GM23338 (cell line): ENCODE results near the gene CCT5. TPM values are rescaled to one million over a fixed set of nuclear protein-coding genes. Genes with fewer than 3 reads are reported as not detected.

Experiments
- ATAC-seq: fragments of 200-7000 bp; cut with Tn5 transposase; 3 replicates; pipeline ENCODE4 v1.9.1; 2020
- DNase-seq: peaks from one replicate; pipeline ENCODE4 v3.0.0-alpha.2; 2015; ENCODE audit warnings: low spot score
- H2AFZ ChIP-seq: fragments of 200-600 bp; sonication (generic); 2 replicates; pipeline ENCODE4 v1.8.0; 2016; ENCODE audit warnings: antibody characterized with exemption, mild to moderate bottlenecking, moderate library complexity
- H3F3A ChIP-seq: fragments of 200-600 bp; sonication (generic); replicated peaks from 2 replicates; pipeline ENCODE4 v1.8.0; 2017; ENCODE audit warnings: antibody characterized with exemption, mixed run types, low read depth
- H3K27ac ChIP-seq: fragments of 200-600 bp; sonication (generic); 2 replicates; pipeline ENCODE4 v1.6.1; 2016; ENCODE audit warnings: low read depth
- H3K27me3 ChIP-seq: fragments of 200-600 bp; sonication (generic); 2 replicates; pipeline ENCODE4 v1.8.0; 2016; ENCODE audit warnings: mild to moderate bottlenecking, mixed run types, moderate library complexity; ENCODE audit not compliant: insufficient read depth
- H3K36me3 ChIP-seq: fragments of 200-600 bp; sonication (generic); 2 replicates; pipeline ENCODE4 v1.8.0; 2016; ENCODE audit warnings: mild to moderate bottlenecking; ENCODE audit not compliant: insufficient read depth
- H3K4me1 ChIP-seq: fragments of 200-600 bp; sonication (generic); 2 replicates; pipeline ENCODE4 v1.8.0; 2016; ENCODE audit warnings: mild to moderate bottlenecking, moderate library complexity; ENCODE audit not compliant: insufficient read depth
- H3K4me2 ChIP-seq: fragments of 200-600 bp; sonication (generic); 2 replicates; pipeline ENCODE4 v1.7.1; 2017; ENCODE audit warnings: mixed run types
- H3K4me3 ChIP-seq: fragments of 200-600 bp; sonication (generic); 2 replicates; pipeline ENCODE4 v1.6.1; 2016; ENCODE audit warnings: mixed run types
- H3K79me2 ChIP-seq: fragments of 200-600 bp; sonication (generic); replicated peaks from 2 replicates; pipeline ENCODE4 v1.8.0; 2017; ENCODE audit warnings: mild to moderate bottlenecking; ENCODE audit not compliant: insufficient read depth
- H3K9me2 ChIP-seq: fragments of 200-600 bp; sonication (generic); 2 replicates; pipeline ENCODE4 v1.8.0; 2017; ENCODE audit not compliant: insufficient read depth
- H4K20me1 ChIP-seq: fragments of 200-600 bp; sonication (generic); replicated peaks from 2 replicates; pipeline ENCODE4 v1.8.0; 2017; ENCODE audit warnings: mild to moderate bottlenecking; ENCODE audit not compliant: insufficient read depth
- H3K27ac Mint-ChIP-seq: 2 replicates; pipeline ENCODE4 v1.8.0; 2020; ENCODE audit warnings: inconsistent platforms, mild to moderate bottlenecking, moderate library complexity, mixed read lengths
- H3K27me3 Mint-ChIP-seq: 3 replicates; pipeline ENCODE4 v1.8.0; 2022; ENCODE audit warnings: low read depth, mild to moderate bottlenecking, moderate library complexity, mixed read lengths, inconsistent platforms; ENCODE audit not compliant: insufficient read depth, poor library complexity
- H3K36me3 Mint-ChIP-seq: 3 replicates; pipeline ENCODE4 v1.8.0; 2021; ENCODE audit warnings: low read depth, mild to moderate bottlenecking, inconsistent platforms, moderate library complexity, mixed read lengths
- H3K4me1 Mint-ChIP-seq: 3 replicates; pipeline ENCODE4 v1.8.0; 2020; ENCODE audit warnings: mild to moderate bottlenecking, inconsistent platforms, mixed read lengths
- H3K4me3 Mint-ChIP-seq: 3 replicates; pipeline ENCODE4 v1.8.0; 2021; ENCODE audit warnings: moderate library complexity, mild to moderate bottlenecking, inconsistent platforms, mixed read lengths
- H3K9me3 Mint-ChIP-seq: 3 replicates; pipeline ENCODE4 v1.8.0; 2020; ENCODE audit warnings: moderate library complexity, mild to moderate bottlenecking, inconsistent platforms, mixed read lengths
- CREB1 ChIP-seq: fragments of 250-450 bp; sonication (Bioruptor Pico); IDR thresholded peaks from 2 replicates; pipeline ENCODE4 v1.5.0; 2020; ENCODE audit warnings: low read depth, mild to moderate bottlenecking, moderate library complexity
- NANOG ChIP-seq: IDR thresholded peaks from 2 replicates; pipeline ENCODE4 v1.6.1; 2016; ENCODE audit warnings: antibody characterized with exemption, borderline replicate concordance
- POLR2AphosphoS5 ChIP-seq: IDR thresholded peaks from 2 replicates; pipeline ENCODE4 v1.6.1; 2016; ENCODE audit warnings: antibody characterized with exemption, low read depth
- ZNF462 ChIP-seq: fragments of 250-450 bp; sonication (Bioruptor Pico); IDR thresholded peaks from 2 replicates; pipeline ENCODE4 v1.5.0; 2020; ENCODE audit warnings: mild to moderate bottlenecking, moderate library complexity
- polyA plus RNA-seq: library from polyadenylated mRNA; unstranded; fragments of >200 nt; fragmentation: Nextera tagmentation; extraction: Ambion mirVana; gene quantifications from 2 replicates; pipeline ENCODE4 v1.2.1, GENCODE V29; 2016
- total RNA-seq: library from RNA; depleted of rRNA; stranded (reverse); fragments of >200 nt; shearing (Covaris generic); gene quantifications from 2 replicates; pipeline ENCODE4 v1.2.3, GENCODE V29; 2014

Gene CCT5
- total and polyA plus RNA-seq, 2 experiments from 2014 or later = 576 to 661 TPM

GRCh38 chr5:10295619-10296326, 45.7 kb downstream of the CCT5 start:
- Histone ChIP-seq H3K4me3 (no peak overlapping the region), H3F3A (0 out of 2 replicates have a peak, but pooled peaks cover 2% of the 10 kb centered on the region), H3K36me3 (no peaks in the 10 kb centered on the region), H3K27ac (no peak overlapping the region), H3K9me2 (no peaks in the 10 kb centered on the region), H4K20me1 (peaks cover under 1% of the 10 kb centered on the region; the same call in 1 of the 2 replicates), H3K4me1 (no peaks in the 10 kb centered on the region), H2AFZ (no peak overlapping the region), H3K27me3 (no peaks in the 10 kb centered on the region), H3K4me2 (no peak overlapping the region), H3K79me2 (peaks cover 4% of the 10 kb centered on the region; the same call in 1 of the 2 replicates)
- Mint-ChIP-seq H3K4me1 (peaks cover 16% of the 10 kb centered on the region), H3K36me3 (peaks cover 32% of the 10 kb centered on the region), H3K9me3 (peaks cover 9% of the 10 kb centered on the region; the same call in 2 of the 3 replicates), H3K27me3 (peaks cover 8% of the 10 kb centered on the region), H3K27ac (no peak overlapping the region), H3K4me3 (no peak overlapping the region)
- TF ChIP-seq NANOG (no peak), ZNF462 (CRISPR knock-in tag) (no peak), POLR2AphosphoS5 (no peak), CREB1 (CRISPR knock-in tag) (no peak)
- ATAC-seq (no peak), DNase-seq (no peak)

GRCh38 chr5:10297646-10298204, 47.6 kb downstream of the CCT5 start:
- Mint-ChIP-seq H3K36me3 (peaks cover 26% of the 10 kb centered on the region), H3K27ac (peak overlapping the region; percentile 65; the same call in 1 of the 2 replicates), H3K4me3 (no peak overlapping the region), H3K27me3 (peaks cover 6% of the 10 kb centered on the region), H3K4me1 (peaks cover 10% of the 10 kb centered on the region), H3K9me3 (peaks cover 9% of the 10 kb centered on the region; the same call in 2 of the 3 replicates)
- Histone ChIP-seq H3K4me2 (no peak overlapping the region), H2AFZ (no peak overlapping the region), H3K27me3 (no peaks in the 10 kb centered on the region), H3K4me3 (no peak overlapping the region), H3K36me3 (no peaks in the 10 kb centered on the region), H3K4me1 (no peaks in the 10 kb centered on the region), H3F3A (no peaks in the 10 kb centered on the region), H3K27ac (no peak overlapping the region), H4K20me1 (peaks cover 6% of the 10 kb centered on the region; the same call in 1 of the 2 replicates), H3K79me2 (peaks cover 9% of the 10 kb centered on the region), H3K9me2 (no peaks in the 10 kb centered on the region)
- ATAC-seq (peak; percentile 57), DNase-seq (no peak)
- TF ChIP-seq NANOG (no peak), ZNF462 (CRISPR knock-in tag) (no peak)
